Activated CD4-positive, alpha-beta T cell treated with anti-CD3 and anti-CD28 coated beads, Interleukin-2, amount 10 ng/mL, durations not matched to agents 24 days and 14 days (primary cell): ENCODE results near the gene STARD13. TPM values are rescaled to one million over a fixed set of nuclear protein-coding genes. Genes with fewer than 3 reads are reported as not detected.

Source experiments
- DNase-seq: peaks from one replicate; pipeline ENCODE4 v3.0.0; 2022
- H3K27ac Mint-ChIP-seq: one replicate; pipeline ENCODE4 v1.8.0; 2022; ENCODE audit warnings: mild to moderate bottlenecking, mixed read lengths
- H3K27me3 Mint-ChIP-seq: one replicate; pipeline ENCODE4 v1.8.0; 2022; ENCODE audit warnings: mixed read lengths
- H3K36me3 Mint-ChIP-seq: one replicate; pipeline ENCODE4 v1.8.0; 2022; ENCODE audit warnings: low read depth, mild to moderate bottlenecking, mixed read lengths
- H3K4me1 Mint-ChIP-seq: one replicate; pipeline ENCODE4 v1.8.0; 2021; ENCODE audit warnings: mixed read lengths
- H3K4me3 Mint-ChIP-seq: one replicate; pipeline ENCODE4 v1.8.0; 2022; ENCODE audit warnings: mild to moderate bottlenecking, moderate library complexity, mixed read lengths
- H3K9me3 Mint-ChIP-seq: one replicate; pipeline ENCODE4 v1.8.0; 2021; ENCODE audit warnings: mixed read lengths
- intact Hi-C: fragments of 100-400 bp; cut with micrococcal nuclease; formaldehyde crosslinking; loops from one replicate; pipeline ENCODE4 v1.15.1; 2023
- total RNA-seq: library from RNA; stranded (reverse); gene quantifications from 2 replicates; pipeline ENCODE4 v1.2.3, GENCODE V29; 2022

Gene STARD13
- total RNA-seq, 1 donor from 2014 or later: 7.7 TPM

DNA sequence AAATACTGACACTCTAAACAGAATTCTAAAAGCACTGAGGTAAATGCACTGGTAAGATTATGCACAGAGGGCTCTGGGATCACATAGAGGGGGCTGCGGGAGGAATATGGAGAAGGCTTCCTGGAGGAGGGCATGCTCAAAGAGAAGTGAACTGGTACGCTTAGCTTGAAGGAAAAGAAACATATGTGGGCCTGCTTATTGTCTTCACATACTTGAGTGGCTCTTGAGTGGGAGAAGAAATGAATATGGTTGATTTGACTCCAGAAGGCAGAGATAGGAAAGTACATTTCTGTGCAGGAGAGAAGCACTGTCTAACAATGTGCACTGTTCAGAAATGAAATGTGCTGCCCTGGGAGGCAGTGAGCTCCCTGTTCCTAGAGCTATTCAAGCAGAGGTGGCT lies 178.2 kb downstream of the STARD13 start:
- no peaks in the 10 kb centered on the region for H3K9me3 Mint-ChIP-seq
- DNase-seq: no peak
- H3K27me3 Mint-ChIP-seq: peaks cover 6% of the 10 kb centered on the region
- H3K36me3 Mint-ChIP-seq: peaks cover 2% of the 10 kb centered on the region
- H3K4me3 Mint-ChIP-seq: no peak overlapping the region
- H3K27ac Mint-ChIP-seq: no peak overlapping the region
- intact Hi-C loops: no loop called here
- H3K4me1 Mint-ChIP-seq: no peaks in the 10 kb centered on the region

DNA sequence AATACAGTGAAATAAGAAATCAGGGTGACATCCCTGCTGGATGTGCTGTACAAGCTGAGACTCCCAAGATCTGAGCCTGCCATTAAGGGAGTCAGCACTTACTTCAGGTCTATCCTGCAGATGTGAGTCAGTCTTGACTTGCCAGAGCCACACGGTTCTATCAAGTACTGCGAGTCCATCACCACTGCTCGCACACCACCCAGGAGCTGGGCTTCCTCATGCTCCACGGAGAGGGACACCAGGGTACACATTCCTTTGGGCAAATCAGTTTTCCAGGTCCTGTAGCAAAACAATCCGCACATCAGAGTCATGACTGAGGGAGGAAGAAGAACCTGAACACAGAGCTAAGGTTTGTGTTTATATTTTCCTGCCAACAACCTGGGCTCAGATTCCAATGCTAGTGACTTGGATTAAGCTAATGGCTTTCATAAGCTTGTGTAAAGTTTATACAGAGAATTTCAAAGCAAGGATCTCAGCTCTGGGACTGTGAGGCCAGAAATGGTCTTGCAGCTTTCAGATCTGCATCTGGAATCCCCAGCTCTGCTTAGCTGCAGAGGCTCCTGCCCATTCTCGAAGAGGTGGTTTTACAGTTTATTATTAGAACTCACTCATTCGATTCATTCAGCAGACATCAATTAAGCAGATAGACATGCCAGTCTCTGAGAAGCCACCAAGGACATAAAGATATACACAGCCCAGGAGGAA lies 178.7 kb downstream of the STARD13 start:
- no peak overlapping the region for H3K4me3 Mint-ChIP-seq
- H3K4me1 Mint-ChIP-seq: no peaks in the 10 kb centered on the region
- intact Hi-C loops: no loop called here
- no peak overlapping the region for H3K27ac Mint-ChIP-seq
- no peak for DNase-seq
- H3K27me3 Mint-ChIP-seq: peaks cover 8% of the 10 kb centered on the region
- no peaks in the 10 kb centered on the region for H3K9me3 Mint-ChIP-seq
- peaks cover 2% of the 10 kb centered on the region for H3K36me3 Mint-ChIP-seq

DNA sequence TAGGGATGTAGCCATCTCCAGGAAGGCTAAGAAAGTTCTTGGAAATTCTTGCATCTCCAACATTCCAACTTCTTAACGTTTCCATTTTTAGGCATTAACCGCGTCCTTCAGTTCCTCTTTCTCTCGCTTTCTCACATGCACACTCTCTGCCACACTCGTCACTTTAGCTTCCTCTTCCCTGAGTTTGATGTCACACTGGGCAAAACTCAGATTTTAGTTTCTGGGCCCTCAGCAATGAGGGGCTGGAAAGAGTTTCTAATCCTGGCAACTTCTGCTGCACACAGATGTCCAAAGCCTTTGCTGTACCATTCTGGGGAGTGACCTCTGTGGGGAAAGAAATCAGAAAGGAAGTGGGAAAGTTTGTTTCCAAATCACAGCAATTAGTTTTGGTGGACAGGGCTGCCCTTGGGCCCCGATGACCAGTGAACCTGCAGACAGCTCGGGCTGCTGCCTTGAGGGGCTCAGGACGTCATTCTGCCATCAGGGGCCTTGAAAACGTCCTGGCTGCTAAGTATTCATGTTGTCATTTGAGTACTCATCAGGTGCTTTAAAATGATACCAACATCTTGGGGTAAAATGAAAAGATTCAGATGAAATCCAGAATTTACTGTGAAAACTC lies 180.1 kb downstream of the STARD13 start:
- H3K36me3 Mint-ChIP-seq: peaks cover 2% of the 10 kb centered on the region
- H3K4me3 Mint-ChIP-seq: no peak overlapping the region
- no peaks in the 10 kb centered on the region for H3K9me3 Mint-ChIP-seq
- peaks cover 8% of the 10 kb centered on the region for H3K27me3 Mint-ChIP-seq
- no peak overlapping the region for H3K27ac Mint-ChIP-seq
- no peak for DNase-seq
- intact Hi-C loops: no loop called here
- H3K4me1 Mint-ChIP-seq: no peaks in the 10 kb centered on the region

DNA sequence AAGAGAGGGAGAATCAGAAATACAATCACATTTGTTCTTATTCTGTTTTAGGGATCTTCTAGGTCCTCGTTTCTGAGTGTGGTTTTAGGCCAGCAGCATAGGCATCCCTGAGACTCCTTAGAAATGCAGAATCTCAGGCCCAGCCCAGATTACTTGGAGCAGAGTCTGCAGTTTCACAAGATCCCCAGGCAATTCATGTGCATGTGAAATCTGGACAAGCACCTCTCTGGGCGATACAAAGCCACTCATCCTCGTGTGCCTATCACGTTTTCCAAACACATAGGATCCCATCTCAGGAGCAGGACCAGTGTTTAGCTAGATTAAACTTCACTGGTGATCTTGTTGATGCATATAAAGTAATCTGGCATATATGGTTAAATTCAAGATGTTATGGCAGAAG lies 182.1 kb downstream of the STARD13 start:
- Mint-ChIP-seq H3K27me3 (peaks cover 12% of the 10 kb centered on the region), H3K36me3 (peaks cover 2% of the 10 kb centered on the region), H3K9me3 (no peaks in the 10 kb centered on the region), H3K4me3 (no peak overlapping the region), H3K27ac (no peak overlapping the region), H3K4me1 (no peaks in the 10 kb centered on the region)
- intact Hi-C loops: no loop called here
- DNase-seq: no peak

- no peak overlapping the region for H3K4me3 Mint-ChIP-seq
Measured at GRCh38 chr13:33101835-33102234, 183.7 kb downstream of the STARD13 start.

DNA sequence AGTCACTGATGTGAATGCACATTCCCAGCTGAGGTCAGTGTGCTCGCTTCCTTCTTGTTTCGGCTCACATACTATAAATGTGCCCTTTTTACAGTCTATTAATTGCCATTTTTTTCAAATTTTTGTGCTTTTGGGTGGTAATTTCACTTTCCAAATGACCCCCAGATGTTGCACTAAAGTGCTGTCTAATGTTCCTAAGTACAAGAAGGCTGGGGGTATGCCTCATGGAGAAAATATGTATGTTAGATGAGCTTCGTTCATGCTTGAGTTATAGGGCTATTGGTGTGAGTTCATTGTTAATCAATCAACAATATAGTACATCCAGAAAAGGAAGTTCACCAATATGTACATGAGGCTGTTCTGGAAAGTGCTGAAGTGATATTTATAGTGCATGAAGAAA lies 184.7 kb downstream of the STARD13 start:
- Mint-ChIP-seq H3K27ac (no peak overlapping the region), H3K4me1 (no peaks in the 10 kb centered on the region), H3K9me3 (peaks cover 14% of the 10 kb centered on the region), H3K36me3 (no peaks in the 10 kb centered on the region), H3K27me3 (peaks cover 13% of the 10 kb centered on the region), H3K4me3 (no peak overlapping the region)
- DNase-seq: no peak
- intact Hi-C loops: no loop called here

More at GRCh38 chr13:33101835-33102234, 183.7 kb downstream of the STARD13 start:
- H3K27ac Mint-ChIP-seq: no peak overlapping the region
- peaks cover 5% of the 10 kb centered on the region for H3K9me3 Mint-ChIP-seq
- DNase-seq: no peak
- H3K36me3 Mint-ChIP-seq: peaks cover 2% of the 10 kb centered on the region
- intact Hi-C loops: no loop called here
- H3K27me3 Mint-ChIP-seq: peaks cover 16% of the 10 kb centered on the region
- H3K4me1 Mint-ChIP-seq: no peaks in the 10 kb centered on the region

- no peaks in the 10 kb centered on the region for H3K4me1 Mint-ChIP-seq
- no peaks in the 10 kb centered on the region for H3K36me3 Mint-ChIP-seq
- no peak for DNase-seq
- intact Hi-C loops: no loop called here
- no peak overlapping the region for H3K27ac Mint-ChIP-seq
- peaks cover 14% of the 10 kb centered on the region for H3K9me3 Mint-ChIP-seq
- H3K27me3 Mint-ChIP-seq: peaks cover 13% of the 10 kb centered on the region
- no peak overlapping the region for H3K4me3 Mint-ChIP-seq
Measured at GRCh38 chr13:33099860-33100259, 185.7 kb downstream of the STARD13 start.

DNA sequence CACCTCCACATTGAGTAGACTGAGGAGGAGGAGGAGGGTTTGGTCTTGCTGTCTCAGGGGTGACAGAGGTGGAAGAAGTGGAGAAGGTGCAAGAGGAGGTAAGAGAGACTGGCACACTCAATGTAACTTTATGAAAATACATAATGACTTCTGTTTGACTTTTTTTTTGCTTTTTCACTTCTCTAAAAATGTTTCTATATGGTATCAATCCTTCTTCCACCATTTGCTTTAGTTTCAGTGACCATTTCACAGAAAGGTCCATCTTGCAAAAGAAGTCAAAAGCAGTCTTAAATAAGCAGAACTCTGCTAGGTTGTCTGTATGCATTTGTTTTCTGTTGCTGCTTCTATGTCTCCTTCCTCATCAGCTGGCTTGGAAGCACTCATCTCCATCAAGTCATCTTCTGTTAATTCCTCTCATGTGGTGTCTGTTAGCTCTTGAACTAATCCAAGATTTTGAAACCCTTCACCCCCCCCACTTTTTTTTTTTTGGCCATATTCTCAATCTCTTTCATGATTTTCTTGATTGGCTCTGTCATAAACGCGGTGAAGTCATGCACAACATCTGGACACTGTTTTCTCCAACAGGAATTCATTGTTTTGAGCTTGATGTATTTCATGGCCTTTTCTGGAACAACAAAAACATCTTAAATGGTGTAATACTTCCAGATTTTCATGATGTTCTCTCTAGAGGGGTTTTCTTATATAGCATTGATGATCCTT lies 188.5 kb downstream of the STARD13 start:
- H3K27me3 Mint-ChIP-seq: peaks cover 10% of the 10 kb centered on the region
- H3K27ac Mint-ChIP-seq: no peak overlapping the region
- no peak overlapping the region for H3K4me3 Mint-ChIP-seq
- intact Hi-C loops: no loop called here
- H3K36me3 Mint-ChIP-seq: no peaks in the 10 kb centered on the region
- no peaks in the 10 kb centered on the region for H3K4me1 Mint-ChIP-seq
- H3K9me3 Mint-ChIP-seq: peaks cover 18% of the 10 kb centered on the region
- no peak for DNase-seq

DNA sequence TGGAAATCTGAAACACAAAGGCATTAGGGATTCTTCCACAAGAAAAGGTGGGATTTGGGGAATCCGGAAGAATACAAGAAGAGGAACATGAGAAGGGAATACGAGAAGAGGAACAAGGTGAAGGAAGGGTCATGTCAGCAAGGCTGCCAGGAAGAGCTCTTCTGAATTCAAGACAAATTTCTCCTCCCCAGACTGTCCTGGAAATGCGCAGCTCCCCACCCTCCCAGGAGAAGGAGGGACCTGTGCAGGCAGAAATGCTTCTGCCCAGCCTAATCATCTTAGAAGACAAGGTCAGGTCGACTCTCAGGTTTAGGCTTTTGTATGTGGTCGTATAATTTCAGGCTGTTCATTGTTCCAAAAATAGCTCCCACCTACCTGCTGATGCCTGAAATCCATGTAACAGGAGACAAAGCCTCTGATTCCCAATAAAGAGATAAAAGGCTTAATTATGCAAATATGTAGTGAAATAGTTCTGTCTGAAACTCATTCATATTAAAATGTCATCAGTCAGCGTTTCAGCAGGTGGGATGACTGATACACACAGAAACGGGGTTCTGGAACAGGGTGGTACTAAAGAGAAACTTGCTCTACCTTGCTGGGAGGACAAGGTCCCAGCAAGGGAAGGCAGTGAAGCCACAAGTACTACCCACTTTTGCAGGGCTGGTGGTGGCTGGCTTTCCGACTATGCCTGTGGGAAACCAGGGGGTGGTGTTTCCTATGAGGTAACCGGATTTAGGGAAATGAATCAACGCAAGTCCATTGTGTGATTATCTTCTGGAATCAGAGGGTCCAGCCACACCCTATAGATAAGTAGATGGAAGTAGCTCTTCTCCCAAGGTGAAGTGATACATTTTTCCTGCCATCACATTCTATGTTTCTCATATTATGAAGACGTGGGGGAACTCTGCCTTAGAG lies 193.2 kb downstream of the STARD13 start:
- H3K27me3 Mint-ChIP-seq: peaks cover 3% of the 10 kb centered on the region
- H3K27ac Mint-ChIP-seq: peak overlapping the region; percentile 3
- peaks cover 3% of the 10 kb centered on the region for H3K4me1 Mint-ChIP-seq
- H3K36me3 Mint-ChIP-seq: no peaks in the 10 kb centered on the region
- H3K9me3 Mint-ChIP-seq: peaks cover 18% of the 10 kb centered on the region
- no peak for DNase-seq
- no peak overlapping the region for H3K4me3 Mint-ChIP-seq
- intact Hi-C loops: no loop called here

DNA sequence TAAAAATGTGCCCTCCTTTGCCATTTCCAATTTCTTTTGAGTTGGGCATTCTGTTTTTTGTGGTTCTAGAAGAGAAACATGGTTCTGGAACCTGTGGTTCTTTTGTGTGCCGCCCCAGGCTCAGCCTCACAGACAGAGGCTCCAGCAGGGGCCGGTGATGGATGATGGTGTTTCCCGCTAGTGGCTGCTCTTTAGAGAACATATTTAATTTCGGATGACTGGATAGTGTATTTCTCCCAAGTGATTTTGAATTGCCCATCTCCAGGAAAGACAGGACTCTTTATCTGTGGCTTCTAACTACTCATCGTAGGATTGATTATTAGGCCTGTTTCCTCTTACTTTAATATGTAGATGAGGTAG lies 194.2 kb downstream of the STARD13 start:
- intact Hi-C loops: no loop called here
- H3K27ac Mint-ChIP-seq: no peak overlapping the region
- no peaks in the 10 kb centered on the region for H3K36me3 Mint-ChIP-seq
- H3K27me3 Mint-ChIP-seq: no peaks in the 10 kb centered on the region
- H3K9me3 Mint-ChIP-seq: peaks cover 9% of the 10 kb centered on the region
- H3K4me3 Mint-ChIP-seq: no peak overlapping the region
- H3K4me1 Mint-ChIP-seq: peaks cover 12% of the 10 kb centered on the region
- no peak for DNase-seq

DNA sequence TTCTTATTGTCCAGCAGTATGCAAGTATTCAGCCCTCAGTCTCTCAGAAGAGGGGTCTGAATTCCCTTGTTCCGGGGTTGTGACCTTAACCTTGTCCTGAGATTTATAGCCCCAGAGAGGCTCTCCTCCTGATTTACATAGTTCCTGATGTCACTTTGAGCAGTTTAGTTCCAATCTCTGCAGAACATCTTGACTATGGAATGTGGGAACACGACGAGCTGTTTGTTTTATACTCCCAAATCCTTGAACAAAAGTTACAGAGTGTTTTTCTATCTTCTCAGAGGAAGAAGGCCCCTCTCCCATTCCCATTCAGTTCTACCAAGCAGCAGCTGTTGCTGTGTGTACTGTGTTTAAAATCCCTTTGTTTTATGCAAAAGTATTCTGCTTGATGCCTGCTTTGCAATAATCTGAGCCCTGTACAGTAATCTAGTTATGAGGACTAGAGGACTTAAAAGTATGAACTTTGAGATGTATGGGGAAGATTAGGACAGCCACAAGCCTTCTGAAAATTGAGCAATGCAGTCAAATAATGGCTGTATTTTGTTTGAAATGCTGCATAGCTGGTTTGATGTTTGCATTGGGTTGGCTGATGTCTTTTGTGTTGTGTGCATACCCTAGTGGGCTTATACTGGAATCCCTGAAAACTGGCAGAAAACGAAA lies 194.7 kb downstream of the STARD13 start:
- no peaks in the 10 kb centered on the region for H3K36me3 Mint-ChIP-seq
- intact Hi-C loops: no loop called here
- no peak for DNase-seq
- peaks cover 18% of the 10 kb centered on the region for H3K4me1 Mint-ChIP-seq
- H3K4me3 Mint-ChIP-seq: no peak overlapping the region
- no peak overlapping the region for H3K27ac Mint-ChIP-seq
- H3K9me3 Mint-ChIP-seq: peaks cover 4% of the 10 kb centered on the region
- no peaks in the 10 kb centered on the region for H3K27me3 Mint-ChIP-seq

GRCh38 chr13:33089311-33089710 lies 196.2 kb downstream of the STARD13 start:
- intact Hi-C loops: loop anchor here (5.0 kb wide), 3 partner anchors 43 to 453 kb away; no protein-coding TSS in a partner anchor
- Mint-ChIP-seq H3K27me3 (peaks cover 2% of the 10 kb centered on the region), H3K27ac (no peak overlapping the region), H3K4me1 (peaks cover 22% of the 10 kb centered on the region), H3K9me3 (peaks cover 7% of the 10 kb centered on the region), H3K36me3 (peaks cover 2% of the 10 kb centered on the region), H3K4me3 (no peak overlapping the region)
- DNase-seq: peak; percentile 49

- peaks cover 5% of the 10 kb centered on the region for H3K9me3 Mint-ChIP-seq
- peaks cover 22% of the 10 kb centered on the region for H3K4me1 Mint-ChIP-seq
- no peak overlapping the region for H3K4me3 Mint-ChIP-seq
- intact Hi-C loops: loop anchor here (2.0 to 5.0 kb wide), 4 partner anchors 45 to 455 kb away; no protein-coding TSS in a partner anchor
- no peak for DNase-seq
- peaks cover 2% of the 10 kb centered on the region for H3K27me3 Mint-ChIP-seq
- H3K36me3 Mint-ChIP-seq: peaks cover 2% of the 10 kb centered on the region
- no peak overlapping the region for H3K27ac Mint-ChIP-seq
Measured at GRCh38 chr13:33087790-33088189, 197.8 kb downstream of the STARD13 start.
